SU-DHL-6 (cell line): ENCODE measurements around the gene SH3GL1.

Experiments used
- H2AFZ ChIP-seq: fragments of 200-600 bp; sonication (generic); 2 replicates; pipeline ENCODE4 v1.6.1; 2014; ENCODE audit warnings: low read depth, mild to moderate bottlenecking, moderate library complexity, mixed read lengths, antibody characterized with exemption, low read length; ENCODE audit not compliant: severe bottlenecking
- H3F3A ChIP-seq: fragments of 200-600 bp; shearing (Covaris generic); 2 replicates; pipeline ENCODE4 v1.6.0; 2016; ENCODE audit warnings: antibody characterized with exemption, mild to moderate bottlenecking; ENCODE audit not compliant: insufficient read depth
- H3K27ac ChIP-seq: fragments of 200-600 bp; sonication (generic); 2 replicates; pipeline ENCODE4 v1.5.1; 2016; ENCODE audit warnings: low read depth, mild to moderate bottlenecking, low read length, moderate library complexity, mixed read lengths
- H3K27me3 ChIP-seq: fragments of 200-600 bp; sonication (generic), shearing (Covaris generic); 2 replicates; pipeline ENCODE4 v1.6.0; 2014; ENCODE audit warnings: mild to moderate bottlenecking, low read length
- H3K36me3 ChIP-seq: fragments of 200-600 bp; sonication (generic); 2 replicates; pipeline ENCODE4 v1.6.1; 2014; ENCODE audit warnings: mild to moderate bottlenecking, low read length, mixed read lengths
- H3K4me2 ChIP-seq: fragments of 300-600, 200-600 bp; shearing (Covaris generic), sonication (generic); 2 replicates; pipeline ENCODE4 v1.6.0; 2014; ENCODE audit warnings: low read length, low read depth, mild to moderate bottlenecking; ENCODE audit not compliant: poor library complexity, severe bottlenecking
- H3K4me3 ChIP-seq: fragments of 200-600 bp; sonication (generic); 2 replicates; pipeline ENCODE4 v1.5.1; 2014; ENCODE audit warnings: antibody characterized with exemption, low read length, mild to moderate bottlenecking, mixed read lengths; ENCODE audit not compliant: insufficient read depth, poor library complexity, severe bottlenecking
- H3K79me2 ChIP-seq: fragments of 200-600 bp; sonication (generic); 2 replicates; pipeline ENCODE4 v1.6.1; 2014; ENCODE audit warnings: mild to moderate bottlenecking, low read length, moderate library complexity; ENCODE audit not compliant: insufficient read depth
- H3K9ac ChIP-seq: fragments of 200-600 bp; sonication (generic); 2 replicates; pipeline ENCODE4 v1.7.0; 2014; ENCODE audit warnings: mild to moderate bottlenecking, low read length
- H3K9me2 ChIP-seq: fragments of 200-600 bp; sonication (generic); replicated peaks from 2 replicates; pipeline ENCODE4 v1.6.1; 2014; ENCODE audit warnings: low read length; ENCODE audit not compliant: insufficient read depth
- H3K9me3 ChIP-seq: fragments of 200-600 bp; sonication (generic); 2 replicates; pipeline ENCODE4 v1.6.1; 2014; ENCODE audit warnings: low read length, mixed read lengths; ENCODE audit not compliant: insufficient read depth
- H4K20me1 ChIP-seq: fragments of 200-600 bp; sonication (generic); 2 replicates; pipeline ENCODE4 v1.6.1; 2014; ENCODE audit warnings: low read depth, mild to moderate bottlenecking, antibody characterized with exemption, low read length, moderate library complexity, mixed read lengths
- CTCF ChIP-seq: fragments of 200-600 bp; sonication (generic); IDR thresholded peaks from one replicate; pipeline ENCODE4 v1.5.1; 2017; ENCODE audit warnings: antibody characterized with exemption, mild to moderate bottlenecking, low read length, moderate library complexity; ENCODE audit not compliant: insufficient read depth, poor library complexity, severe bottlenecking
- EZH2phosphoT487 ChIP-seq: fragments of 200-600 bp; sonication (generic), shearing (Covaris generic); conservative IDR thresholded peaks from 2 replicates; pipeline ENCODE4 v1.6.1; 2018; ENCODE audit warnings: mild to moderate bottlenecking, antibody characterized with exemption, low read length, moderate library complexity, mixed read lengths

The SH3GL1 gene

GRCh38 chr19:4385291-4386040 is 14.9 kb downstream of the SH3GL1 start:
- Histone ChIP-seq H3K9me3 (no peaks in the 10 kb centered on the region), H3K9me2 (no peaks in the 10 kb centered on the region), H3K27ac (no peak overlapping the region), H3K4me2 (no peak overlapping the region), H3K27me3 (no peaks in the 10 kb centered on the region), H3K36me3 (no peaks in the 10 kb centered on the region), H3K9ac (no peak overlapping the region), H4K20me1 (no peaks in the 10 kb centered on the region), H3K79me2 (peaks cover 69% of the 10 kb centered on the region), H2AFZ (no peak overlapping the region), H3K4me3 (no peak overlapping the region), H3F3A (no peaks in the 10 kb centered on the region)
- TF ChIP-seq EZH2phosphoT487 (no peak), CTCF (no peak)

- Histone ChIP-seq H3K9me2 (no peaks in the 10 kb centered on the region), H2AFZ (no peak overlapping the region), H3K9me3 (no peaks in the 10 kb centered on the region), H3K27me3 (no peaks in the 10 kb centered on the region), H4K20me1 (no peaks in the 10 kb centered on the region), H3F3A (no peaks in the 10 kb centered on the region), H3K27ac (no peak overlapping the region), H3K4me3 (no peak overlapping the region), H3K36me3 (no peaks in the 10 kb centered on the region), H3K79me2 (peaks cover 64% of the 10 kb centered on the region), H3K4me2 (peak overlapping the region; percentile 12), H3K9ac (0 out of 2 replicates have a peak overlapping the region, but pooled peaks have one; percentile 13)
- TF ChIP-seq EZH2phosphoT487 (no peak), CTCF (no peak)
Observed at GRCh38 chr19:4380254-4380727, 20.1 kb downstream of the SH3GL1 start.

- no peaks in the 10 kb centered on the region for H3K36me3 ChIP-seq
- H3K4me2 ChIP-seq, result peak overlapping the region; percentile 12
- no peak overlapping the region for H2AFZ ChIP-seq
- no peaks in the 10 kb centered on the region for H4K20me1 ChIP-seq
- no peaks in the 10 kb centered on the region for H3K9me2 ChIP-seq
- no peaks in the 10 kb centered on the region for H3K27me3 ChIP-seq
- TF ChIP-seq CTCF, result no peak
- no peak for TF ChIP-seq EZH2phosphoT487
- H3K4me3 ChIP-seq, result no peak overlapping the region
- H3K9me3 ChIP-seq, result no peaks in the 10 kb centered on the region
- 0 out of 2 replicates have a peak overlapping the region, but pooled peaks have one; percentile 13 for H3K9ac ChIP-seq
- no peak overlapping the region for H3K27ac ChIP-seq
- H3F3A ChIP-seq, result no peaks in the 10 kb centered on the region
- H3K79me2 ChIP-seq, result peaks cover 65% of the 10 kb centered on the region
Observed at GRCh38 chr19:4379383-4380253, 20.7 kb downstream of the SH3GL1 start.
